Astrocyte (in vitro differentiated cells and primary cell): ENCODE results near the gene ACVR1. TPM values are rescaled to one million over a fixed set of nuclear protein-coding genes. Genes with fewer than 3 reads are reported as not detected.

Source experiments
- DNase-seq: peaks from one replicate; pipeline ENCODE4 v3.0.0-alpha.2; 2010; ENCODE audit warnings: low read depth
- FAIRE-seq: peaks from 2 replicates; lab custom pipeline; 2011; peaks lifted over from hg19 to GRCh38; lab: Jason Lieb, UNC
- H2AFZ ChIP-seq: 2 replicates; pipeline ENCODE4 v1.6.0; 2012; ENCODE audit warnings: low read depth, low read length, inconsistent platforms
- H3K27ac ChIP-seq: 2 replicates; pipeline ENCODE4 v1.5.1; 2011; ENCODE audit warnings: low read depth, low read length, inconsistent platforms
- H3K27me3 ChIP-seq: 2 replicates; pipeline ENCODE4 v1.6.0; 2011; ENCODE audit warnings: low read length, inconsistent platforms; ENCODE audit not compliant: insufficient read depth
- H3K36me3 ChIP-seq: 2 replicates; pipeline ENCODE4 v1.5.1; 2011; ENCODE audit warnings: low read length, inconsistent platforms; ENCODE audit not compliant: insufficient read depth
- H3K4me1 ChIP-seq: 2 replicates; pipeline ENCODE4 v1.5.1; 2011; ENCODE audit warnings: low read length, inconsistent platforms; ENCODE audit not compliant: insufficient read depth
- H3K4me2 ChIP-seq: 2 replicates; pipeline ENCODE4 v1.6.0; 2012; ENCODE audit warnings: low read length, inconsistent platforms
- H3K4me3 ChIP-seq: 2 replicates; pipeline ENCODE4 v1.5.1; 2011; ENCODE audit warnings: low read depth, mild to moderate bottlenecking, low read length, inconsistent platforms; ENCODE audit not compliant: insufficient read depth
- H3K79me2 ChIP-seq: 2 replicates; pipeline ENCODE4 v1.6.0; 2012; ENCODE audit warnings: mild to moderate bottlenecking, low read length, inconsistent platforms; ENCODE audit not compliant: insufficient read depth
- H3K9ac ChIP-seq: 2 replicates; pipeline ENCODE4 v1.6.0; 2012; ENCODE audit warnings: mild to moderate bottlenecking, low read length, inconsistent platforms
- H3K9me3 ChIP-seq: 2 replicates; pipeline ENCODE4 v1.5.1; 2012; ENCODE audit warnings: low read depth, mild to moderate bottlenecking, low read length, inconsistent platforms; ENCODE audit not compliant: insufficient read depth
- H4K20me1 ChIP-seq: 2 replicates; pipeline ENCODE4 v1.6.0; 2012; ENCODE audit warnings: low read length, inconsistent platforms; ENCODE audit not compliant: insufficient read depth
- H3K27ac Mint-ChIP-seq: one replicate; pipeline ENCODE4 v1.8.0; 2021; ENCODE audit warnings: mild to moderate bottlenecking, mixed read lengths; ENCODE audit not compliant: unreplicated experiment
- H3K27me3 Mint-ChIP-seq: one replicate; pipeline ENCODE4 v1.8.0; 2021; ENCODE audit warnings: low read depth, mixed read lengths; ENCODE audit not compliant: unreplicated experiment
- H3K36me3 Mint-ChIP-seq: one replicate; pipeline ENCODE4 v1.8.0; 2021; ENCODE audit warnings: low read depth, mixed read lengths; ENCODE audit not compliant: unreplicated experiment
- H3K4me1 Mint-ChIP-seq: one replicate; pipeline ENCODE4 v1.8.0; 2021; ENCODE audit warnings: low read depth, mixed read lengths; ENCODE audit not compliant: unreplicated experiment
- H3K4me3 Mint-ChIP-seq: one replicate; pipeline ENCODE4 v1.8.0; 2021; ENCODE audit warnings: mild to moderate bottlenecking, moderate library complexity, mixed read lengths; ENCODE audit not compliant: unreplicated experiment
- H3K9me3 Mint-ChIP-seq: one replicate; pipeline ENCODE4 v1.8.0; 2021; ENCODE audit warnings: mild to moderate bottlenecking, mixed read lengths; ENCODE audit not compliant: unreplicated experiment
- CTCF ChIP-seq: IDR thresholded peaks from 2 replicates; pipeline ENCODE4 v1.5.1; 2011; ENCODE audit warnings: low read depth, mild to moderate bottlenecking, inconsistent platforms, low read length, moderate library complexity; ENCODE audit not compliant: insufficient read depth
- EZH2 ChIP-seq: IDR thresholded peaks from 2 replicates; pipeline ENCODE4 v1.6.1; 2012; ENCODE audit warnings: mild to moderate bottlenecking, low read length, inconsistent platforms; ENCODE audit not compliant: insufficient read depth
- total RNA-seq: library from RNA; stranded (reverse); gene quantifications from 2 replicates; pipeline ENCODE4 v1.2.1, GENCODE V29; 2021

The ACVR1 gene
- total RNA-seq, 1 donor from 2014 or later = 45.9 TPM

- peaks cover 2% of the 10 kb centered on the region for H3K9me3 Mint-ChIP-seq
- H3K79me2 ChIP-seq = no peaks in the 10 kb centered on the region
- FAIRE-seq (no peak), DNase-seq (no peak)
- H3K27me3 ChIP-seq = peaks cover 6% of the 10 kb centered on the region
- peaks cover 2% of the 10 kb centered on the region for H3K36me3 Mint-ChIP-seq
- no peak overlapping the region for H3K27ac ChIP-seq
- H3K27ac Mint-ChIP-seq = no peak overlapping the region
- no peak overlapping the region for H3K4me3 ChIP-seq
- H3K4me3 Mint-ChIP-seq = no peak overlapping the region
- H3K36me3 ChIP-seq = no peaks in the 10 kb centered on the region
- H3K9ac ChIP-seq = no peak overlapping the region
- peaks cover 7% of the 10 kb centered on the region for H3K27me3 Mint-ChIP-seq
- H3K4me1 Mint-ChIP-seq = peaks cover 4% of the 10 kb centered on the region
- H3K9me3 ChIP-seq = no peaks in the 10 kb centered on the region
- H3K4me2 ChIP-seq = no peak overlapping the region
- H3K4me1 ChIP-seq = no peaks in the 10 kb centered on the region
- H4K20me1 ChIP-seq = no peaks in the 10 kb centered on the region
- no peak for TF ChIP-seq EZH2
- no peak for TF ChIP-seq CTCF
- H2AFZ ChIP-seq = no peak overlapping the region
These were observed 44.6 kb upstream of the ACVR1 start for GRCh38 chr2:157920736-157921135.

- FAIRE-seq = no peak
- H3K79me2 ChIP-seq = no peaks in the 10 kb centered on the region
- H3K4me1 ChIP-seq = no peaks in the 10 kb centered on the region
- H3K4me2 ChIP-seq = no peak overlapping the region
- H3K4me3 ChIP-seq = no peak overlapping the region
- H3K9me3 ChIP-seq = no peaks in the 10 kb centered on the region
- no peak overlapping the region for H3K9ac ChIP-seq
- peaks cover 4% of the 10 kb centered on the region for H3K4me1 Mint-ChIP-seq
- H3K27me3 ChIP-seq = peaks cover 6% of the 10 kb centered on the region
- no peak overlapping the region for H2AFZ ChIP-seq
- no peak for TF ChIP-seq EZH2
- no peak for TF ChIP-seq CTCF
- H4K20me1 ChIP-seq = no peaks in the 10 kb centered on the region
- H3K27ac Mint-ChIP-seq = no peak overlapping the region
- H3K27me3 Mint-ChIP-seq = peaks cover 7% of the 10 kb centered on the region
- DNase-seq = no peak
- no peak overlapping the region for H3K4me3 Mint-ChIP-seq
- no peak overlapping the region for H3K27ac ChIP-seq
- H3K9me3 Mint-ChIP-seq = peaks cover 2% of the 10 kb centered on the region
- H3K36me3 Mint-ChIP-seq = peaks cover 2% of the 10 kb centered on the region
- no peaks in the 10 kb centered on the region for H3K36me3 ChIP-seq
These were observed 43.1 kb upstream of the ACVR1 start for GRCh38 chr2:157919181-157919580.

GRCh38 chr2:157918319-157918718 is 42.2 kb upstream of the ACVR1 start:
- Histone ChIP-seq H3K4me2 (no peak overlapping the region), H3K9ac (no peak overlapping the region), H3K4me3 (no peak overlapping the region), H3K27me3 (peaks cover 6% of the 10 kb centered on the region), H2AFZ (no peak overlapping the region), H3K9me3 (no peaks in the 10 kb centered on the region), H3K4me1 (no peaks in the 10 kb centered on the region), H4K20me1 (no peaks in the 10 kb centered on the region), H3K79me2 (no peaks in the 10 kb centered on the region), H3K36me3 (no peaks in the 10 kb centered on the region), H3K27ac (no peak overlapping the region)
- Mint-ChIP-seq H3K27ac (no peak overlapping the region), H3K9me3 (peaks cover 2% of the 10 kb centered on the region), H3K4me3 (no peak overlapping the region), H3K36me3 (peaks cover 2% of the 10 kb centered on the region), H3K4me1 (no peaks in the 10 kb centered on the region), H3K27me3 (peaks cover 7% of the 10 kb centered on the region)
- TF ChIP-seq EZH2 (no peak), CTCF (no peak)
- no peak for FAIRE-seq
- DNase-seq = no peak
